Duodenal mucosa (tissue), 2 donors: Measurements from ENCODE around the gene CHRM5.
A peak's percentile ranks its signal among the peaks of the same experiment; 100 is the strongest.
"Not testable (repeated sequence)": the region's sequence is repeated elsewhere in the genome, so short reads cannot be mapped to it uniquely, and the experiment has no call there.

Source experiments
- H3K27ac ChIP-seq: one replicate; pipeline ENCODE4 v1.7.0; 2013; ENCODE audit warnings: low read depth, low read length
- H3K27me3 ChIP-seq, 2 donors: one replicate each; pipeline ENCODE4 v1.7.0; 2013; ENCODE audit warnings: low read length in 2 of 2, control low read depth in 1 of 2; ENCODE audit not compliant: insufficient read depth in 2 of 2, control insufficient read depth in 1 of 2
- H3K36me3 ChIP-seq, 2 donors: one replicate each; pipeline ENCODE4 v1.7.0; 2013; ENCODE audit warnings: low read length in 2 of 2, control low read depth in 1 of 2; ENCODE audit not compliant: insufficient read depth in 2 of 2, control insufficient read depth in 1 of 2
- H3K4me1 ChIP-seq, 2 donors: one replicate each; pipeline ENCODE4 v1.7.0; 2013; ENCODE audit warnings: low read length in 2 of 2, control low read depth in 1 of 2; ENCODE audit not compliant: insufficient read depth in 2 of 2, control insufficient read depth in 1 of 2
- H3K4me3 ChIP-seq, 2 donors: one replicate each; pipeline ENCODE4 v1.7.0; 2013; ENCODE audit warnings: low read length in 2 of 2, low read depth in 1 of 2
- H3K9ac ChIP-seq, 2 donors: one replicate each; pipeline ENCODE4 v1.7.0; 2013; ENCODE audit warnings: low read length in 2 of 2, low read depth in 1 of 2
- H3K9me3 ChIP-seq, 2 donors: one replicate each; pipeline ENCODE4 v1.7.0; 2013; ENCODE audit warnings: low read length in 2 of 2, control low read depth in 1 of 2; ENCODE audit not compliant: control insufficient read depth in 1 of 2

The CHRM5 gene

GRCh38 chr15:34013746-34014145 lies 45.4 kb downstream of the CHRM5 start:
- no peak overlapping the region for H3K9ac ChIP-seq
- H3K27me3 ChIP-seq, result no peaks in the 10 kb centered on the region
- H3K36me3 ChIP-seq, result no peaks in the 10 kb centered on the region
- no peak overlapping the region for H3K27ac ChIP-seq
- H3K4me1 ChIP-seq, result no peaks in the 10 kb centered on the region
- H3K9me3 ChIP-seq, result no peaks in the 10 kb centered on the region
- H3K4me3 ChIP-seq, result no peak overlapping the region

DNA sequence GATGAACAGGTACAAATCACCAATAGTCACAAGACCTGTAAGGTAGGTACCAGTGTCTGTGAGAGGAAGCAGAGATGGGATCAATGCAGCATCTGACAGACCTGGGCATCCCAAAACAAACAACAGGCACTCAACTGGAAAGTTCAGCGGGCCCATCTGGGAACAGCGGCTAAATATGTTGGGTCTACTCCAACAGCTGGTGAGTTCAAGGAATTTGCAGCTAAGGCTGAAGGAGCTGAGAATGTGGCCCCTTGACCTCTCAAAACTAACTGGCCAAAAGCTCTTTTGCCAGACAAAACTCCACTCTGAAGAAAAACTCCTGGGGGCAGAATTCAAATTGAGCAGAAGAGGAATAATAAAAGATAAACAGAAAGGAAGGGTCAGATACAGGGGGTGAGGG lies 46.3 kb downstream of the CHRM5 start:
- Histone ChIP-seq H3K9me3 (no peaks in the 10 kb centered on the region), H3K4me3 (no peak overlapping the region), H3K4me1 (no peaks in the 10 kb centered on the region), H3K9ac (no peak overlapping the region), H3K27ac (no peak overlapping the region), H3K27me3 (no peaks in the 10 kb centered on the region), H3K36me3 (no peaks in the 10 kb centered on the region)

GRCh38 chr15:34018021-34018645 lies 49.8 kb downstream of the CHRM5 start:
- Histone ChIP-seq H3K36me3 (no peaks in the 10 kb centered on the region), H3K4me3 (no peak overlapping the region)

GRCh38 chr15:34018738-34019137 lies 50.4 kb downstream of the CHRM5 start:
- not testable (repeated sequence) for H3K27me3 ChIP-seq, H3K4me3 ChIP-seq, H3K27ac ChIP-seq, H3K36me3 ChIP-seq, H3K4me1 ChIP-seq, H3K9me3 ChIP-seq, H3K9ac ChIP-seq

More at GRCh38 chr15:34018021-34018645, 49.8 kb downstream of the CHRM5 start:
- H3K9me3 ChIP-seq, result no peaks in the 10 kb centered on the region
- no peaks in the 10 kb centered on the region for H3K27me3 ChIP-seq
- H3K27ac ChIP-seq, result no peak overlapping the region
- no peaks in the 10 kb centered on the region for H3K4me1 ChIP-seq
- H3K9ac ChIP-seq, result no peak overlapping the region

DNA sequence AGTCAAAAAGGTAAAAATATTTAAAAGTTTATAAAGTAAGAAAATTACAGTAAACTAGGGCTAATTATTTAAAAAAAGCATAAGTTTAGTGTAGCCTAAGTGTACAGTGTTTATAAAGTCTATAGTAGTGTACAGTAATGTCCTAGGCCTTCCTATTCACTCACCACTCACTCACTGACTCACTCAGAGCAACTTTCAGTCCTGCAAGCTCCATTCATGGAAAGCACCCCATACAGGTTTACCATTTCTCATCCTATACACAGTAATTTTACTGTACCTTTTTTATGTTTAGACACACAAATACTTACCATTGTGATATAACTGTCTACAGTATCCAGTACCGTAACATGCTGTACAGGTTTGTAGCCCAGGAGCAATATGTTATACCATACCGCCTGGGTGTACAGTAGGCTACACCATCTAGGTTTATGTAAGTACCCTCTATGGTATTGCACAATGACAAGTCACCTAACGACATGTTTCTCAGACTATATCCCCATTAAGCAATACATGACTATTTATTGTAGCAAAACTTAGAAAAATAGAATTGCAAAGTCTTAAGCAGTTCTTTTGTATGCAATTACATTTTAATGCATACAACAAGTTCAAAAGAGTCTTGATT lies 51.2 kb downstream of the CHRM5 start:
- H3K9me3 ChIP-seq, result no peaks in the 10 kb centered on the region
- H3K4me1 ChIP-seq, result no peaks in the 10 kb centered on the region
- no peaks in the 10 kb centered on the region for H3K27me3 ChIP-seq
- no peak overlapping the region for H3K4me3 ChIP-seq
- H3K36me3 ChIP-seq, result no peaks in the 10 kb centered on the region
- H3K27ac ChIP-seq, result no peak overlapping the region
- H3K9ac ChIP-seq, result no peak overlapping the region

GRCh38 chr15:34023907-34024306 lies 55.6 kb downstream of the CHRM5 start:
- H3K4me3 ChIP-seq, result no peak overlapping the region
- no peaks in the 10 kb centered on the region for H3K36me3 ChIP-seq
- H3K27me3 ChIP-seq, result no peaks in the 10 kb centered on the region
- H3K9ac ChIP-seq, result no peak overlapping the region
- no peak overlapping the region for H3K27ac ChIP-seq
- no peaks in the 10 kb centered on the region for H3K9me3 ChIP-seq
- no peaks in the 10 kb centered on the region for H3K4me1 ChIP-seq

GRCh38 chr15:34025252-34025651 lies 57.0 kb downstream of the CHRM5 start:
- Histone ChIP-seq H3K9ac (no peak overlapping the region), H3K27ac (no peak overlapping the region), H3K4me3 (no peak overlapping the region), H3K36me3 (no peaks in the 10 kb centered on the region), H3K27me3 (no peaks in the 10 kb centered on the region), H3K9me3 (no peaks in the 10 kb centered on the region), H3K4me1 (no peaks in the 10 kb centered on the region)

DNA sequence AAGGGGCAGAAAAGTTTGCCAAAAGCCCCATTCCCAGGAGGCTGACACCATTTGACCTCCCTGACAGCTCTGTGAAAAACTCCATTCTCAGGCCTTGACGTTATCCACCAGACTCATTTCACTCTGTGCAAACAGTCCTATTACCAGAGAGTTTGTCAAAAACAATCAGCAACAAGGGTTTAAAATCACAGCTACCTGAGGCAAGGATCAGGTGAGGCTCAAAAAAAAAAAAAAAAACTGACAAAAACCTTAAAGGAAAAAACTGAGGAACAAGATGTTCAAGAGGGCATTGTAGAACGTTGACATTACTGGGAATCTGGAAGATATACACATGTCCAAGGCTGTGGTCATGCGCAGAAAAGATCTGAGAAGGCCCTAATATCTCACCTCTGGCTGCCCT lies 59.3 kb downstream of the CHRM5 start:
- no peak overlapping the region for H3K4me3 ChIP-seq
- H3K36me3 ChIP-seq, result no peaks in the 10 kb centered on the region
- H3K9me3 ChIP-seq, result no peaks in the 10 kb centered on the region
- H3K4me1 ChIP-seq, result no peaks in the 10 kb centered on the region
- no peak overlapping the region for H3K9ac ChIP-seq
- H3K27ac ChIP-seq, result no peak overlapping the region
- H3K27me3 ChIP-seq, result no peaks in the 10 kb centered on the region

DNA sequence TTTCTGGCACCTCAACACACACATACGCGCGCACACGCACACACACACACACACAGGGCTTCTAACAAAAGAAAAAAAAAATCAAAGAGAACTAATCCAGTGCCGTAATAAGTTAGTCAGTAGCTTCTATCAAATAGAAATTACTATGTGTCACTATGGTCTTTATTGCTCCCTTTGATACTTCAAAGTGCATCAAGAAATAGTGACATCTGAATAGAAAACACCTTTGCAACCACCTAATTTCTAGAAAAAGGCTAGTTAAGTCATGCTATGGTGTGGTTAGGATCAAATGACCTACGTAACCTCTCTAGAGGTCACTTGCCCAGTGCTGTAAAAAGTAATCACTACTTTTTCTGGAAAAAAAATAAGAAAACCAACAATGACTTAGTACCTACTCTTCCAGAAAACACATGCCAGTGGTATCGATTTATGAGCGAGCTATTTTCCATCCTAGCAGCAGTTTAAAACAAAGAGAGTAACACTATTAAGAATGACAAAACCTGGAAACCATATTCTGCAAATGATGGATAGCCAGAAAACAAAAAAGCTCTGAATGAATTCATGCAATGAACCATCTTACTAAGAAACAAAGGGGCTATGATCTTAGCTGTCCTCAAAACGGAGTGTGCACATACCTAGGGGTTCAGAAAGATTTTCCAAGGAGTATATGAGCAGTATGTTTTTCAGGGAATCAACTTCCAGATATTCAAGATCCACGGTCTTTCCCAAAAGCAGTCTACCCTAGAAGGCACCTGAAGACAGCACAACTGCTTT lies 63.9 kb downstream of the CHRM5 start:
- H3K27me3 ChIP-seq, result no peaks in the 10 kb centered on the region
- no peak overlapping the region for H3K9ac ChIP-seq
- no peaks in the 10 kb centered on the region for H3K9me3 ChIP-seq
- H3K4me1 ChIP-seq, result no peaks in the 10 kb centered on the region
- H3K4me3 ChIP-seq, result no peak overlapping the region
- no peaks in the 10 kb centered on the region for H3K36me3 ChIP-seq
- no peak overlapping the region for H3K27ac ChIP-seq

- Histone ChIP-seq H3K4me1 (peaks cover 14 to 17% of the 10 kb centered on the region in 2 donors), H3K4me3 (peak overlapping the region; percentile 91 to 96), H3K27ac (peak overlapping the region; percentile 89), H3K9me3 (no peaks in the 10 kb centered on the region), H3K27me3 (no peaks in the 10 kb centered on the region), H3K36me3 (no peaks in the 10 kb centered on the region), H3K9ac (peak overlapping the region; percentile 71 to 88)
Observed at GRCh38 chr15:34038023-34038870, 70.0 kb downstream of the CHRM5 start.
